ENCODE data around the gene NUP210L.

NUP210L gene

DNA sequence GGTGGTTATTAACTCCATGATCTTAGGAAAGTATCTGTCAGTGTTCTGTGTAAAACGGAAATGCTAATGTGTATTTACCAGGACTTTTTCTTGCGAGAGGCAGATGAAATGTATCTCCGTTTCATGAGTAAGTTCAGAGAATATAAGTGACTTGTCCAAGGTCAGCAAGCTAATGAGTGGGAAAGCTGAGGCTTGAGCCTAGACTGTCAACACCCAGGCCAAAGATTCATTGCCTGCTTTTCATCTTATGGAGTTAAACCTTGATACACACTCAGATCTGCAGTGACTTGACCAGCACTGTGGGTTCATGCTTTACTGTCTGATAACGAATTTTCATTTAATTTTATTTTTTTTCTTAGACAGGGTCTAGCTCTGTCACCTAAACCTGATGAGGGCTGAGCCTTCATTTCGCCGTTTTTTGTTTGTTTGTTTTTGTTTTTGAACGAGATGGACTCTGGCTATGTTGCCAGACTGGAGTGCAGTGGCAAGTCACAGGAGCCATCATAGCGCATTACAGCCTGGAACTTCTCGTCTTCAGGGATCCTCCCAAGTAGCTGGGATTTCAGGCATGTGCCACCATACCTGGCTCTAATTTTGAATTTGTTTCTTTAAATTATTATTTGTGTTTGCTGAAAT is 176.5 kb downstream of the NUP210L start:
- peak overlapping the region; percentile 97 for H3K4me3 ChIP-seq (ENCODE audit: low read depth, low read length)
- TF ChIP-seq, protein P1, sequence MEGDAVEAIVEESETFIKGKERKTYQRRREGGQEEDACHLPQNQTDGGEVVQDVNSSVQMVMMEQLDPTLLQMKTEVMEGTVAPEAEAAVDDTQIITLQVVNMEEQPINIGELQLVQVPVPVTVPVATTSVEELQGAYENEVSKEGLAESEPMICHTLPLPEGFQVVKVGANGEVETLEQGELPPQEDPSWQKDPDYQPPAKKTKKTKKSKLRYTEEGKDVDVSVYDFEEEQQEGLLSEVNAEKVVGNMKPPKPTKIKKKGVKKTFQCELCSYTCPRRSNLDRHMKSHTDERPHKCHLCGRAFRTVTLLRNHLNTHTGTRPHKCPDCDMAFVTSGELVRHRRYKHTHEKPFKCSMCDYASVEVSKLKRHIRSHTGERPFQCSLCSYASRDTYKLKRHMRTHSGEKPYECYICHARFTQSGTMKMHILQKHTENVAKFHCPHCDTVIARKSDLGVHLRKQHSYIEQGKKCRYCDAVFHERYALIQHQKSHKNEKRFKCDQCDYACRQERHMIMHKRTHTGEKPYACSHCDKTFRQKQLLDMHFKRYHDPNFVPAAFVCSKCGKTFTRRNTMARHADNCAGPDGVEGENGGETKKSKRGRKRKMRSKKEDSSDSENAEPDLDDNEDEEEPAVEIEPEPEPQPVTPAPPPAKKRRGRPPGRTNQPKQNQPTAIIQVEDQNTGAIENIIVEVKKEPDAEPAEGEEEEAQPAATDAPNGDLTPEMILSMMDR (IDR thresholded peaks at IDR 0.05; ENCODE audit: low read depth, low read length), result no peak

DNA sequence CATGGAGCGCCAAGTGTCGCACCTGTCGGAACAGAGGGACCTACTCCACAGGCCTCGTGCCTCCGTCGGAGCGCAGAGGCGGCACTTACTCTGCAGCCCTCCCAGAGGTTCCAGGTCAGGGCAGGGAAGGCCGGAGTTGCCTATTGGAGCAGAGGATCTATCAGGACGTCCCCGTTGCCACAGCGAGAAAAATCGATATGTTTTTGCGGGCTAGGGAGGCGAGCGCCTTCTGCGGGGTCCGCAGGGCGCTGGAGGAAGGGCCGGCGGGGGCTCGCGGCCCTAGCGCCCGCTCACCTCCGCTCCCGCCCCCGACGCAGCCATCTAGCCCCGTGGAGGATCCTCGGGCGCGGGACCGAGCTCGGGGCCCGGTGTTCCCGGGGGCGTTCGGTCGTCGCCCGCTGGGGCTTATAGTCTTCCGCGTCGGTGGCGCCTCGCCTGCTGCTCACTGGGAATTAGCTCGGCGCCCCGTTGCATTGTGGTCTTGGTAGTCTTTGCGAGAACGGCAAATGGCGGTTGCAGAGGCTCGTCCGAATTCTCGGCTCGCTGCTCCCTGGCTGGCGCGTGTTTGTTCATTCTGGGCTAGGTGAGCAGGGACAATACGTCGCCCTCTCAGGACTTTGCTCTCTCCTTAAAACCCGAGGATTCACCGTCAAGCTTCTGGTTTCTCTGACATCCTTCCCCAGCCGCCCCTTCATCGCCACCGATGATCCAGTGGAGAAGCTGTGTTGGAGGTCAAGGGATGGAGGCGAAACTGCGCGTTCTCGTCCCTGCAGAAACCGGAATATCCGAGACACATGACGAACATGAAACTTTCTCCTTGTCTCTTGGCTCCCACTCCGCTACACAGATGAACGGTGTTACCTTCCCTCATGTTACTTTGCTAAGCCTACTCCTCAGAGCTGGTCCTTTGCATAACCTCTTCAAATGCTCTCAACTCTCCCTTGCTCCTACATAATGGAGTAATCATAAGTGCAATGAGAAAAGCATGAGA is 177.3 kb downstream of the NUP210L start, which contains the start of gene JTB:
Gene JTB (minus strand): TSS at position 425 of the 991 bp plus-strand sequence. CDS start 422 bp downstream, at position 3.
- H3K4me3 ChIP-seq (ENCODE audit: low read depth, low read length), result peak within 1 kb of the TSS; percentile 97
- TF ChIP-seq, protein P1 (IDR thresholded peaks at IDR 0.05; ENCODE audit: low read depth, low read length), result no peak

DNA sequence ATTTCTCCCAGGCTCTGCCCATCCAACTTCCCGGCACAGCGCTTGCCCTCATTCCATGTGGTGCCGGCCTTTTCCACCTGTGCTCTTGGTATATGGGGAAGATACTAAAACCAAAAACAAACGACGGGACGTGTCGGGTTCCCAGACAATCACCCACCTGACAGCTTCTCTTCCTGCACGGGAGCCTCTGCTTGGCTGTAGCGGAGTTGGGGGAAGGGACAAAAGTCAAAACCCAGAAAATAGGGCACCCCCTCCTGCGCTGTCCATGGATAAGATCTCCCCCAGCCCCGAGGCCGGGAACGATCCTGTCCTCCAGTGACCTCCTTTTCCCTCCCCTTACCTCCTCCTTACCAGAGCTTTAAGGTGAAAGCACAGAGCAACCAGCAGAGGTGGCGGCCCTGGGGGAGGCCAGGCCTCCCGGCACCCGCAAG is 178.0 kb downstream of the NUP210L start:
- TF ChIP-seq, protein P1 (IDR thresholded peaks at IDR 0.05; ENCODE audit: low read depth, low read length), result no peak
- H3K4me3 ChIP-seq (ENCODE audit: low read depth, low read length), result peak overlapping the region; percentile 97

DNA sequence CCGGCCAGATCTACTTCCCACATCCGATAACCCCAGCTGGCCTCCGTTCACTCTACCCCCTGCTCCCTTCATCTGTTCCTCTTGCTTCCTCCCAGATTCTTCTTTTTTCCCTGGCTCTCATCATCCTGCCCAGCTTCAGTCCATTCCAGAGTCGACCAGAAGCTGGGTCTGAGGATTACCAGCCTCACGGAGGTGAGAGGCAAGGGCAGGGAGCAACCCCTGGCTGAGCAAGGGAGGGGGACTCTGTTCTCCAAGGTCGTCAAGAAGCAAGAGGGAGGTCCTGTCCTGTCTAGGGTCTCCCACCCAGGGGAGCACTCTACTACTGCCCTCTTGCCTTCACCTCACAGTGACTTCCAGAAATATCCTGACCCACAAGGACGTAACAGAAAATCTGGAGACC is 181.3 kb downstream of the NUP210L start:
- TF ChIP-seq, protein P1 (IDR thresholded peaks at IDR 0.05; ENCODE audit: low read depth, low read length), result no peak
- no peak overlapping the region for H3K4me3 ChIP-seq (ENCODE audit: low read depth, low read length)

DNA sequence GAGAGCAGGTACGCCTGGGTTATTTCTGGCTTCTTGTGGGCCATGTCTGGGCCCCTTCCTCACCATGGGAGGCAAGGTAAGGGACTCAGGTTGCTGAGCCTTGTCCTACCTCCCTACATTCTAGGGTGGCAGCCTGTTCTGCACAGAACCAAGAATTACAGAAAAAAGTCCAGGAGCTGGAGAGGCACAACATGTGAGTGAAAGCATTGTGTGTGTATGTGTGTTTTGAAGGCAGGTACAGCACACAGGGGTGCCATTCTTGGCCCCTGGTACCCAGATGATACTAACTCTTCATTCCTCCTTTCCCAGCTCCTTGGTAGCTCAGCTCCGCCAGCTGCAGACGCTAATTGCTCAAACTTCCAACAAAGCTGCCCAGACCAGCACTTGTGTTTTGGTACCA is 181.8 kb downstream of the NUP210L start:
- TF ChIP-seq, protein P1 (IDR thresholded peaks at IDR 0.05; ENCODE audit: low read depth, low read length), result no peak
- H3K4me3 ChIP-seq (ENCODE audit: low read depth, low read length), result no peak overlapping the region

DNA sequence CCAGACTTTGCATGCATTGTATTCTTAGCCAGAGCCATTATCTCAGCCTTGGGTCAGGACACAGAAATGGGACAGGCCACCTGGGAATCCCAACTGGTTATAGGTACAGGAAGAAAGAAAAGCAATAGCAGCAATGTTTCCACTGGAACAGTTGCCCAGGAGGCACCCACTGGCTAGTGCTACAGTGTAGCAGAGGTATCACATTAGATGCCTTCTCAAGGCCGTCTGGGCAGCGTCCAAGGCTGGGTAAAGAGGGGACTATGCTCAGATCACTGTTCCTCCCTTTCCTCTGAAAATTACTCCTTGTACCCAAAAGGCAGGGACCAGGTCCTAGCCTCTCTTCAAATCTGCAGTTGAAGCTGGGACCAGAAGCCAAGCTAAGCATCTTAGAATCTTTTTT is 184.5 kb downstream of the NUP210L start:
- TF ChIP-seq, protein P1 (IDR thresholded peaks at IDR 0.05; ENCODE audit: low read depth, low read length), result no peak
- H3K4me3 ChIP-seq (ENCODE audit: low read depth, low read length), result no peak overlapping the region

DNA sequence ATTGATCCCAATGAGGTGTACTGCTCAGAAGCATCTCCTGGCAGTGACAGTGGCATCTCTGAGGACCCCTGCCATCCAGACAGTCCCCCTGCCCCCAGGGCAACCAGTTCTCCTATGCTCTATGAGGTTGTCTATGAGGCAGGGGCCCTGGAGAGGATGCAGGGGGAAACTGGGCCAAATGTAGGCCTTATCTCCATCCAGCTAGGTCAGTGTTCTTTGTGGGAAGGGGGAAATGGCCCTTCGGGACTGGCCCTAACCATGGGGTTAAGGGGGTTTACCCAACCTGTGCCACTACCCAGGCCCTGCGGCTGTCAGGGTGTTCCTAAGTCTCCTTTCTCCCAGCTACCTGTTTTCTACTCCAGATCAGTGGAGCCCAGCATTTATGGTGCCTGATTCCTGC is 185.9 kb downstream of the NUP210L start:
- H3K4me3 ChIP-seq (ENCODE audit: low read depth, low read length), result no peak overlapping the region
- TF ChIP-seq, protein P1 (IDR thresholded peaks at IDR 0.05; ENCODE audit: low read depth, low read length), result no peak
